Heart left ventricle (tissue), 13 donors: ENCODE data around the gene SPECC1.

ENCODE experiments used
- CTCF ChIP-seq, 12 donors: fragments of 200-600 bp; sonication (generic) in 4 of 12; IDR thresholded peaks; one replicate each; pipeline versions ENCODE4 v1.5.0 to v1.8.0; 2018 to 2022; ENCODE audit warnings: antibody characterized with exemption in 12 of 12, mild to moderate bottlenecking in 5 of 12
- POLR2A ChIP-seq, 2 donors: fragments of 450-650 bp; IDR thresholded peaks; one replicate each; pipeline ENCODE4 v1.6.1; 2017; ENCODE audit warnings: antibody characterized with exemption in 2 of 2, mild to moderate bottlenecking in 2 of 2, moderate library complexity in 2 of 2
- donor health status: ischemic (EF 13 %, LVEDD 7.1; RV severe dilation, severe dysfunction).
- donor health status: DM: no; HTN: yes; CAD: no.
- donor health status: DM: no; HTN: no; CAD: no.
- donor health status: ischemic (EF 25% LVEDD 6.9; RV normal size, moderate dysfunction).
- donor health status: ischemic (EF 25% LVEDD 5.7; RV mildly dilated, moderate dysfunction).
- donor health status: ischemic (EF 35%, LVEDD 5.7; RV mildly dilated, moderate dysfunction).
- donor health status: nonischemic (EF 11% LVEDD 7.7; RV severe dilation, severe dysfunction).
- donor health status: DM: yes; HTN: yes; CAD: no.
- donor health status: PGD.
- donor health status: ischemic (EF 29% LVEDD 5.4; RV normal size, mild dysfunction).
- donor health status: nonischemic (EF 23%, LVEDD 6.1; RV moderate dilation, normal function).

- TF ChIP-seq CTCF (IDR thresholded peaks at IDR 0.05), result no peak
- TF ChIP-seq POLR2A (IDR thresholded peaks at IDR 0.05), result no peak
These were observed 132.2 kb downstream of the SPECC1 start for GRCh38 chr17:20141198-20141972.
